ENCODE results near the gene IL27RA.

Gene IL27RA

GRCh38 chr19:13993590-13994300, 37.8 kb upstream of the IL27RA start:
- Histone ChIP-seq H3K9me2 (replicated peaks; ENCODE audit: low read depth, low read length) (no peaks in the 10 kb centered on the region), H2AFZ (ENCODE audit: low read length) (no peak overlapping the region), H3K79me2 (ENCODE audit: insufficient read depth, low read length) (peaks cover 18% of the 10 kb centered on the region), H3K36me3 (ENCODE audit: insufficient read depth, low read length) (peaks cover 15% of the 10 kb centered on the region; the same call in 1 of the 2 replicates), H3K9ac (ENCODE audit: low read depth, low read length, poor library complexity, severe bottlenecking) (no peak overlapping the region), H3K27me3 (ENCODE audit: insufficient read depth, low read length, poor library complexity, severe bottlenecking) (no peaks in the 10 kb centered on the region), H3K9me3 (ENCODE audit: insufficient read depth, low read depth, low read length) (peaks cover 5% of the 10 kb centered on the region; the same call in 1 of the 2 replicates), H3F3A (ENCODE audit: low read depth) (no peaks in the 10 kb centered on the region), H4K20me1 (ENCODE audit: insufficient read depth, low read length, poor library complexity, severe bottlenecking) (no peaks in the 10 kb centered on the region), H3K4me1 (ENCODE audit: insufficient read depth, low read length, poor library complexity, severe bottlenecking) (peaks cover 15% of the 10 kb centered on the region), H3K4me2 (ENCODE audit: low read depth, low read length, poor library complexity, severe bottlenecking) (no peak overlapping the region), H3K4me3 (ENCODE audit: low read length, poor library complexity, severe bottlenecking) (no peak overlapping the region)
- no peak for TF ChIP-seq EZH2phosphoT487 (IDR thresholded peaks at IDR 0.05; ENCODE audit: borderline replicate concordance)
- no peak for TF ChIP-seq CTCF (conservative IDR thresholded peaks at IDR 0.05; ENCODE audit: low read length)

GRCh38 chr19:13995017-13995728, 36.4 kb upstream of the IL27RA start:
- H3K9ac ChIP-seq (ENCODE audit: low read depth, low read length, poor library complexity, severe bottlenecking) = no peak overlapping the region
- peaks cover 30% of the 10 kb centered on the region for H3K79me2 ChIP-seq (ENCODE audit: insufficient read depth, low read length)
- TF ChIP-seq CTCF (conservative IDR thresholded peaks at IDR 0.05; ENCODE audit: low read length) (no peak), EZH2phosphoT487 (IDR thresholded peaks at IDR 0.05; ENCODE audit: borderline replicate concordance) (no peak)
- H3K36me3 ChIP-seq (ENCODE audit: insufficient read depth, low read length) = peaks cover 20% of the 10 kb centered on the region
- peaks cover under 1% of the 10 kb centered on the region for H3K4me1 ChIP-seq (ENCODE audit: insufficient read depth, low read length, poor library complexity, severe bottlenecking)
- peaks cover 13% of the 10 kb centered on the region; the same call in 1 of the 2 replicates for H3K9me3 ChIP-seq (ENCODE audit: insufficient read depth, low read depth, low read length)
- H3K4me2 ChIP-seq (ENCODE audit: low read depth, low read length, poor library complexity, severe bottlenecking) = no peak overlapping the region
- H4K20me1 ChIP-seq (ENCODE audit: insufficient read depth, low read length, poor library complexity, severe bottlenecking) = no peaks in the 10 kb centered on the region
- H3K4me3 ChIP-seq (ENCODE audit: low read length, poor library complexity, severe bottlenecking) = no peak overlapping the region
- no peak overlapping the region for H2AFZ ChIP-seq (ENCODE audit: low read length)
- H3K9me2 ChIP-seq (replicated peaks; ENCODE audit: low read depth, low read length) = no peaks in the 10 kb centered on the region
- no peaks in the 10 kb centered on the region for H3F3A ChIP-seq (ENCODE audit: low read depth)
- H3K27me3 ChIP-seq (ENCODE audit: insufficient read depth, low read length, poor library complexity, severe bottlenecking) = no peaks in the 10 kb centered on the region

- Histone ChIP-seq H3K9me3 (ENCODE audit: insufficient read depth, low read depth, low read length) (peaks cover 13% of the 10 kb centered on the region; the same call in 1 of the 2 replicates), H3K79me2 (ENCODE audit: insufficient read depth, low read length) (peaks cover 40% of the 10 kb centered on the region), H3K4me2 (ENCODE audit: low read depth, low read length, poor library complexity, severe bottlenecking) (no peak overlapping the region), H2AFZ (ENCODE audit: low read length) (no peak overlapping the region), H3K9me2 (replicated peaks; ENCODE audit: low read depth, low read length) (no peaks in the 10 kb centered on the region), H3K4me3 (ENCODE audit: low read length, poor library complexity, severe bottlenecking) (no peak overlapping the region), H4K20me1 (ENCODE audit: insufficient read depth, low read length, poor library complexity, severe bottlenecking) (no peaks in the 10 kb centered on the region), H3K4me1 (ENCODE audit: insufficient read depth, low read length, poor library complexity, severe bottlenecking) (peaks cover 6% of the 10 kb centered on the region), H3K36me3 (ENCODE audit: insufficient read depth, low read length) (peaks cover 20% of the 10 kb centered on the region), H3K27me3 (ENCODE audit: insufficient read depth, low read length, poor library complexity, severe bottlenecking) (no peaks in the 10 kb centered on the region), H3K9ac (ENCODE audit: low read depth, low read length, poor library complexity, severe bottlenecking) (no peak overlapping the region), H3F3A (ENCODE audit: low read depth) (no peaks in the 10 kb centered on the region)
- TF ChIP-seq CTCF (conservative IDR thresholded peaks at IDR 0.05; ENCODE audit: low read length) = no peak
- TF ChIP-seq EZH2phosphoT487 (IDR thresholded peaks at IDR 0.05; ENCODE audit: borderline replicate concordance) = no peak
Observed at GRCh38 chr19:13995878-13996765, 35.4 kb upstream of the IL27RA start.
